Measurements from ENCODE around the gene OSBP2.

- TF ChIP-seq CTCF (optimal IDR thresholded peaks at IDR 0.05 in 1 of 3, IDR thresholded peaks at IDR 0.05 in 1 of 3, conservative IDR thresholded peaks at IDR 0.05 in 1 of 3; ENCODE audit: extremely low read depth in 1 of 3, insufficient read depth in 2 of 3, low read length in 3 of 3) (no peak), EZH2 (IDR thresholded peaks at IDR 0.05; ENCODE audit: low read length) (no peak)
Observed at GRCh38 chr22:30837531-30837930, 142.9 kb downstream of the OSBP2 start.

Data from keratinocyte (primary cell).